HG03039 (cell line): ENCODE results near the gene FITM2.
"Not testable (repeated sequence)": the region's sequence is repeated elsewhere in the genome, so short reads cannot be mapped to it uniquely, and the experiment has no call there.

Experiments used
- ATAC-seq: cut with Tn5 transposase; IDR thresholded peaks from one replicate; pipeline ENCODE4 v1.9.1; 2021; ENCODE audit warnings: mild to moderate bottlenecking, moderate library complexity; ENCODE audit not compliant: unreplicated experiment

The FITM2 gene

DNA sequence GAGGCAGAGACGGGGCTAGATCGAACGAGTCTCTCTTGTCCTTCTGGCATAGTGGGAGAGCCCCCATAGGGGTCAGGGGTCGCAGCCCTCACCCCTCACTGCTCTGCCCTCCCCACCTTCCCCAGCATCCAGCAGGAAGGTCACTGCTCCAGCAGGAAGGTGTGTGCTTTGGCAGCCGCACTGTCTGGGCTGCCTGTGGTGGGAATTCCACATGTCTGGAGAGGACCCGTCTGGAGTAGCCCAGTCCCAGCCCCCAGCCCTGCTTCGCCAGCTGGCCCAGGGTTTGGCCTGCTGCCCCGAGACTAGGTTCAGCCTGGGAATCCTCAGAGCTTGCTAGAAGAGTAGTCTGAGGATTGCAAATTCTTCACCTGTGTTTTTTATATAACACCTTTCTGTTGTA lies 23.3 kb upstream of the FITM2 start:
- no peak for ATAC-seq

GRCh38 chr20:44331201-44331600 lies 20.2 kb upstream of the FITM2 start:
- no peak for ATAC-seq

DNA sequence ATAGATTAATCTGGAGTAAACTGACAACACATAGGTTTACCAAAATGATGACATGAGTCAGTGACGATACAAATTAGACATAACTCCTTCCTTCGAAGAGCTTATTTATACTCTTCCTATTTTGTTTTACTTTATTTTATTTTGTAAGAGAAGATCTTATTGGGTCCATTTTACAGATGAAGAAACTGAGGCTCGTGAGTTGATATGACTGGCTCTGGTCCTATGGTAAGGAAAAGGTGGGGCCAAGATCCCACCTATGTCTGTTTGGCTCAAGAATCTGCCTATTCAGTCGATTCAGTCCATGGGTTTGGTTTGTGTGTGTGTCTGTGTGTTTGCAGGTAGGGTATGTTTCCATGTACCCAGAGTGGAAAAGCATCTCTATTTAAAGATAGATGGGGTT lies 17.4 kb upstream of the FITM2 start:
- ATAC-seq: no peak

- ATAC-seq: not testable (repeated sequence)
Observed at GRCh38 chr20:44327748-44328147, 16.7 kb upstream of the FITM2 start.

- ATAC-seq: no peak
Observed at GRCh38 chr20:44326391-44327159, 15.6 kb upstream of the FITM2 start.

DNA sequence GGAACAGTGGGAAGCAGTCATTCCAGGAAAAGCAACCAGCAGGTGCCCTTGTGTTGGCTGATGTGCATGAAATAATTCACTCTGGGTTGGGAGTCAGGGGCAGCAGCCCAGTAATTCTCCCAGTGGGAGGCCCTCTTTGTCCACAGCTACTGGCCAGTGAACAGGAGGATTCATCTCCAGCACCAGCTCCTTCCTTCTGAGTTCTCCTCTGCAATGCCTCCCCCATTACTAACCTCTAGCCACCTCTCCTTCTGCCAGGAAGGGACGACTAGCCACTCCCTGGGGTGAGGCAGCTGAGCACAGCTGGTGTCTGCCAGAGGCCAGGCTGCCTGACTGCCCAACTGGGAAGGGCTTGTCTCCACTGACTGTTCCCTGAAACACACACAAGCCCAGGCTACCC lies 13.3 kb upstream of the FITM2 start:
- no peak for ATAC-seq

DNA sequence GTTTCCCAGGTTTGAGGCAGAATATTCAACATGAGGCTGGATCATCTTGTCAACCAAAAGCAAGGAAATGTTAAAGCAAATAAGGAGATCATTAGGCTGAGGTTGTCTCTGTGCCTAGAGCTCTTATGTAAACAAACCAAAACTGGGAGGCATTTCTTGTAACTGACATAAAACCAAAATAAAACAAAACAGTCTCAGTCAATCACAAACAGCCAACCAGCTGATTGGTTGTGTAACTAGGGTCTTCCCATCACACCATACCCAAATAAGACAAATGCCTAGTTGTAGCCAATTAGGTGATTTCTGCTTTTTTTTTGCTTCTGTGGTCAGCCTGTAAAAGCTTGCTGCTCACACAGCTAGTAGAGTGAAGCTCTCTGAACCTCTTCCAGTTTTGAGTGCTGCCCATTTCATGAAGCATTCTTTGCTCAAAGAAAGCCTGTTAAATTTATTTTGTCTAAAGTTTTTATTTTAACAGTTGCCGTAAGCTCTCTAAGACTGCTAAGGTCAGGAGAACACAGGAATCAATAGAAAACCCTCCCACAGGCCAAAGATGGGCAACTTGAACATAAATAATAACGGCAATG lies 8.9 kb upstream of the FITM2 start:
- no peak for ATAC-seq

- no peak for ATAC-seq
Observed at GRCh38 chr20:44314870-44315269, 3.9 kb upstream of the FITM2 start.

DNA sequence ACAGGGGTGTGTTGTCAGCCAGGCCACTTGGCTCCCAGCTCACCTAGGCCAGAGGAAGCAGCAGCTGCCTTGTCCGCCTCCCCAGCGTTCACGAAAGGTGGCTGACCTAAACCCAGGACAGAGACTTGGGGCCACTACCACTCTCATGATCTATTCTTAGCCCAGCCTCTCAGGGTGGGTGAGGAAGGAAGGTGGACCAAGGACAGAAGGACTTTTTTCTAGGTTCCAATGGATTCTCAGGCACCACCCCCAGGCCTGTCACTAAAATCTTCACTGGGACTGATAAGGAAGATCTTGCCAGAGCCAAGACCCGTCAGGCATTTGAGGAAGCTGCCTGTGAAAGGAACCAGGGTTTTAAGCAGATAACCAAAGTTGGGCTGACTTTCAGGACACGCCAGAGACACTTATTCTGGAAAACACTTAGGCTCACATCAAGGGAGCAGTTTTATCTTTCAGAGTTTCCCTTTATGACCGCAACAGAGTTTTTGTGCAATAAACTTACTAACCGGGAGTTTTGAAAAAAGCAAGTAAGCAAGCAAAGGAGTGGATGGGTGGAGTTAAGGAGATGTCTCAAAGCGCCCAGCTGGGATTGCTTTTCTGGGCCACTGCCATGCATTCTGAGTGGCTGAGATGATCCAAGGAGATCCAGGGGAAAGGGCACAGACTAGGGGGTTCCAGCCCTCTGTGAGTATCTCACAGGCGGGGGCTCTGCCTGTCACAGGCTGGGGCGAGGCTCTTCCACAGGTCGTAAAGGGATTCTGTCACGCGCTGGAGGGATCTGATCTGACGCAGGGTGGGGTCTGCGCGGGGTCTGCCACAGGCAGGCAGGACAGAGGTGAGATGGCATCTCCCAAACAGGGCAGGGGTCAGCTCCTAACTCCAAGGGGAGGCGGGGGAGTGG lies 989 bp downstream of the FITM2 start:
- ATAC-seq: no peak

DNA sequence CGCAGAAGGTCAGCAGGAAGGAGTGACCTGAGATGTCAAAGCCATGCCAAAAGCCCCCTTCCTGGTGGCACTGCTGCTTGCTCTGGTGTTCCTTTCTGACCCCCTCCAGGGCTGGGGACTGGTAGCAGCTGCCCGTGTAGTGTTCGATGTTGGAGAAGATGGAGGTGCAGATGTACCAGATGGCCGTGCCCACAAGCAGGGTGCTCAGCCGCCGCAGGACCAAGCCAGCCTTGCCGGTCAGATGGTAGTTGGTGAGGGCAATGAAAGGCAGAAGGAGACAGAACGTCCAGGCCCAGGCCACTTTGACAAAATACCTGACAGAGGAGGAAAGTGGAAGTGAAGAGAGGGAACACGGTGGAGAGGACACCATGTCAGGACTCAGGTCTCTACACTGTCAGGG lies 4.1 kb downstream of the FITM2 start:
- ATAC-seq: no peak

GRCh38 chr20:44304383-44304782 lies 6.6 kb downstream of the FITM2 start:
- no peak for ATAC-seq

- ATAC-seq: no peak
Observed at GRCh38 chr20:44302736-44303135, 8.3 kb downstream of the FITM2 start.

GRCh38 chr20:44302026-44302669 lies 8.9 kb downstream of the FITM2 start:
- no peak for ATAC-seq

DNA sequence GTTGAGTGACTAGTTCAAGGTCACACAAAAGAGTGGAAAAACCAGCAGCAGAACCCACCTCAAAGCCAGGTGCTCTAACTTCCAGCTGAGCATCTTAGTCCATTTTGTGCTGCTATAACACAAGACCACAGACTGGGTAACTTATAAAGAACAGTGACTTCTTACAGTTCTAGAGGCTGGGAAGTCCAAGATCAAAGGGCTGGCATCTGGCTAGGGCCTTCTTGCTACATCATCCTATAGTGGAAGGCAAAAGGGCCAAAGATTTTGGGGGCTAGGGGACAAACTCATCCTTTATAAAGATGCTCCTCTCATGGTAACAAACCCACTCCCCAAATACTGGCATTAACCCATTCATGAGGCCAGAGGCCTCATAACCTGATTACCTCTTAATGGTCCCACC lies 9.7 kb downstream of the FITM2 start:
- ATAC-seq: no peak

GRCh38 chr20:44299011-44299535 lies 11.9 kb downstream of the FITM2 start:
- not testable (repeated sequence) for ATAC-seq

DNA sequence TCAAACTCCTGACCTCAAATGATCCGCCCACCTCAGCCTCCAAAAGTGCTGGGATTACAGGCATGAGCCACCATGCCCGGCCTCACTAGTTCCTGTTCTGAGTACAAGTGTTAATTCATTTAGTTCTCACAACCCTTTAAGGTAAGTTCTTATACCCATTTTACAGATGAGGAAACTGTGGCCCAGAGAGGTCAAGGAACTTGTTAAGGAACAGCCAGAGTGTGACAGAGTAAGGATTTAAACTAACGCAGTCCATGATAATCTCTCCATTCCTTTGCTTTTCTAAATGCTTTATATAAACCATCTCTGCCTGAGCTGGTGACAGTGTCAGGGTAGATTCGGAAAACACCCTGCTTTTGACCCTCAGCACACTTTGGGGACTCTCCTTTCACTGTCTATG lies 13.3 kb downstream of the FITM2 start:
- no peak for ATAC-seq

DNA sequence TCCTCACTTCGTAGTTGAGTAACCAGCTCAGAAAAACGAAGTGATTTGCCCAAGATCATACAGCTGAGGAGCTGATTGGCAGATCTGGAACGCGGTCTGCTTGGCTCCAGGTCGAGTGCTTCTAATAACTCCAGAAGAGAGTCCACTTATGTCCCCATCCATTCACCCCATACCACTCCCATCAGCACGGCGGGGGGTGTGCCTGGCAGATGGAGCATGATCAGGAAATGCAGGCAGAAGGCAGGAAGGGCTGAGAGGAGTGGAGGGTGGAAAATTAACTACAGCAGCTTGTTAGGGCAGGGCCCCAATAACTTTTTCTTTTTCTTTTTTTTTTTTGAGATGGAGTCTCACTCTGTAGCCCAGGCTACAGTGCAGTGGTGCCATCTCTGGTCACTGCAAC lies 15.0 kb downstream of the FITM2 start:
- no peak for ATAC-seq

- no peak for ATAC-seq
Observed at GRCh38 chr20:44291754-44292153, 19.2 kb downstream of the FITM2 start.

DNA sequence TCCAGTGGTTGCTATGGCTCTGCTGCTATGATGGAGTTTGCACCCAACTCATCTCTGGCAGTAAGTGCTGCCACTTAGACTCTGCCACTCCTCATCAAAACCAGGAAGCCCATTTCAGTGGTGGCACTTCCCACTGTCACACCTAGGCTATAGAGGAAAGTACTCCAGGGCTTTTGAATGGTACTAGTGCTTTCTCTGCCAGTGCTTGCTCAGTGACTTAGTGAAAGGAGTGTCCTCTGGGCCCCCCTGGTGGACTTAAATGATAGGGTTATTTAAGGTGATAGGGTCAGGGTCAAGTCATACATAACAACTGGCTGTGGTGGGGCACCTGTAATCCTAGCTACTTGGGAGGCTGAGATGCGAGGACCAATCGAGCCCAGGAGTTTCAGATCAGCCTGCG lies 22.8 kb downstream of the FITM2 start:
- ATAC-seq: no peak

- no peak for ATAC-seq
Observed at GRCh38 chr20:44287272-44288097, 23.5 kb downstream of the FITM2 start.
